Measurements from ENCODE around the gene HDDC3. TPM values are rescaled to one million over a fixed set of nuclear protein-coding genes. Genes with fewer than 3 reads are reported as not detected.

HDDC3 gene
- polyA plus RNA-seq, 1 of the 3 experiments (the other 2 are of a cell fraction), result 25.8 TPM

GRCh38 chr15:90952901-90953677 lies 20.7 kb upstream of the HDDC3 start (continued):
- TF ChIP-seq NFIC (IDR thresholded peaks at IDR 0.05; ENCODE audit: borderline replicate concordance), result no peak
- TF ChIP-seq MEF2A (IDR thresholded peaks at IDR 0.05; ENCODE audit: borderline replicate concordance, low read depth), result no peak

DNA sequence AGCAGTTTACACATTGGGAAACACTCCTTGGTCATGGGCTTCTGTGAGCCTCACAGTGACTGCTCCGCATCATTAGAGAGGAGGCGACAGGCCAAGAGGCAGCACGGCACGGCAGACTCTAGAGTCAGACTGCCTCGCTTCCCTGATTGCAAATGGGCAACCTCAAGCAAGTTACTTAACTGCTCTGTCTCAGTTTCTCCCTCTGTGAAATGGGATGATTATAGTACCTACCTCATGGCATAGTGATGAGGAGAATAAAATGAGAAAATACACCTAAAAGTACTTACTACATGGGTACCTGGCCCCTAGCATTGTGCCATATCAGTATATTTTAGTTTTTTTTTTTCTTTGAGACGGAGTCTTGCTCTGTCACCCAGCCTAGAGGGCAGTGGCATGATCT lies 18.3 kb upstream of the HDDC3 start:
- no peak overlapping the region for H3K9ac ChIP-seq
- peaks cover 5% of the 10 kb centered on the region for H3F3A ChIP-seq (replicated peaks; ENCODE audit: insufficient read depth)
- peaks cover 0 to 5% of the 10 kb centered on the region in 2 experiments; a peak in 1 of 4 replicates for H3K4me1 ChIP-seq (ENCODE audit: control insufficient read depth in 1 of 2, insufficient read depth in 2 of 2, low read depth in 1 of 2, low read length in 1 of 2)
- no peaks in the 10 kb centered on the region for H3K9me3 ChIP-seq
- TF ChIP-seq RAD21 (IDR thresholded peaks at IDR 0.05; ENCODE audit: low read length), result no peak
- no peak for TF ChIP-seq EZH2phosphoT487 (IDR thresholded peaks at IDR 0.05; ENCODE audit: borderline replicate concordance, low read depth)
- no peak for TF ChIP-seq YY1 (IDR thresholded peaks at IDR 0.05; ENCODE audit: low read depth)
- no peak for TF ChIP-seq GABPA (IDR thresholded peaks at IDR 0.05; ENCODE audit: low read depth)
- TF ChIP-seq POLR2AphosphoS5 (IDR thresholded peaks at IDR 0.05; ENCODE audit: low read depth, low read length), result no peak
- no peak for TF ChIP-seq JUND (IDR thresholded peaks at IDR 0.05)
- TF ChIP-seq GATA2 (CRISPR knock-in tag; IDR thresholded peaks at IDR 0.05), result no peak
- no peak for TF ChIP-seq USF2 (IDR thresholded peaks at IDR 0.05; ENCODE audit: borderline replicate concordance, low read depth, low read length)
- no peak for TF ChIP-seq MEF2A (IDR thresholded peaks at IDR 0.05; ENCODE audit: borderline replicate concordance, low read depth)
- TF ChIP-seq SIN3A (IDR thresholded peaks at IDR 0.05; ENCODE audit: borderline replicate concordance, low read depth, low read length), result no peak
- peaks cover 5% of the 10 kb centered on the region for H3K79me2 ChIP-seq (ENCODE audit: insufficient read depth)
- no peaks in the 10 kb centered on the region for H3K27me3 ChIP-seq (ENCODE audit: insufficient read depth)
- no peak overlapping the region for H2AFZ ChIP-seq (ENCODE audit: low read depth)
- 93% methylated on average over 6 of the region's 6 CpGs for WGBS (ENCODE audit: low lambda C conversion rate)
- H3K9me2 ChIP-seq, result no peaks in the 10 kb centered on the region
- no peak overlapping the region for H3K4me3 ChIP-seq (ENCODE audit: low read depth in 2 of 2, low read length in 1 of 2)
- H3K36me3 ChIP-seq (replicated peaks in 1 of 2; ENCODE audit: control insufficient read depth in 1 of 2, insufficient read depth in 2 of 2, low read length in 1 of 2), result peaks cover 10 to 60% of the 10 kb centered on the region in 2 experiments
- ChIA-PET CTCF (no interaction called here), POLR2A (no interaction called here)
- no peak overlapping the region for H3K27ac ChIP-seq (ENCODE audit: low read depth in 2 of 2, low read length in 1 of 2)
- no peak for DNase-seq
- H4K20me1 ChIP-seq (ENCODE audit: insufficient read depth), result no peaks in the 10 kb centered on the region
- no peak overlapping the region for H3K4me2 ChIP-seq

DNA sequence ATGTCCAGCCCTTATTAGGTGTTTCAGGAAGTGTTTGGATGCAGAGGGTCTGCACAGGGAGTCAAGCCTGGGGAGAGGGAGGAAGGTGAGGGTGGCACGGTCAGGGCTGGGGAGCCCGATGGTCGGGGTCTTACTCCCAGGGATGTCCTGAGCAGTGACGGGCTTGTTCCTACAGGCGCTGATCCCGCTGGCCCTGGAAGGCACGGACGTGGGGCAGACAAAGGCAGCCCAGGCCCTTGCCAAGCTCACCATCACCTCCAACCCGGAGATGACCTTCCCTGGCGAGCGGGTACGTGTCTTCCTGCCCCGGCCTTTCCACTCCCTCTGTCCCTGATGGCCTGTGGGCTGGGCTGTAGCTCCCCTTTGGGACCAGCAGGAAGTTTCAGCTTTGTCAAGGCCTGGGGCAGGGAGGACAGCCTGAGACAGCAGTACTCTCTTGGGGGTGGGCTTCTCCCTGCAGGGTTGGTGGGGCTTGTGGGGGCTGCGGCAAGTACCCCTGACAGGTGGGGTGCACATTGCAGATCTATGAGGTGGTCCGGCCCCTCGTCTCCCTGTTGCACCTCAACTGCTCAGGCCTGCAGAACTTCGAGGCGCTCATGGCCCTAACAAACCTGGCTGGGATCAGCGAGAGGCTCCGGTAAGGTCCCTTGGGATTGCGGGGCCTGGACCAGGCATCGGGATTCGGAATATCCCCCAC lies 17.8 kb upstream of the HDDC3 start:
- H3K4me1 ChIP-seq (ENCODE audit: control insufficient read depth in 1 of 2, insufficient read depth in 2 of 2, low read depth in 1 of 2, low read length in 1 of 2), result no peaks in the 10 kb centered on the region
- WGBS (ENCODE audit: low lambda C conversion rate), result 97% methylated on average over 14 of the region's 23 CpGs
- H3K79me2 ChIP-seq (ENCODE audit: insufficient read depth), result no peaks in the 10 kb centered on the region
- no peak overlapping the region for H3K27ac ChIP-seq (ENCODE audit: low read depth in 2 of 2, low read length in 1 of 2)
- H3K9ac ChIP-seq, result no peak overlapping the region
- H3K36me3 ChIP-seq (replicated peaks in 1 of 2; ENCODE audit: control insufficient read depth in 1 of 2, insufficient read depth in 2 of 2, low read length in 1 of 2), result peaks cover 14 to 62% of the 10 kb centered on the region in 2 experiments
- no peak overlapping the region for H2AFZ ChIP-seq (ENCODE audit: low read depth)
- ChIA-PET CTCF (interaction anchor here (0.9 to 11.4 kb wide), 2 partner anchors 18 to 105 kb away, joined by 3 to 108 read pairs; partner anchors contain the start of genes HDDC3 and UNC45A), POLR2A (no interaction called here)
- H3K9me2 ChIP-seq, result no peaks in the 10 kb centered on the region
- H3K27me3 ChIP-seq (ENCODE audit: insufficient read depth), result no peaks in the 10 kb centered on the region
- no peaks in the 10 kb centered on the region for H3K9me3 ChIP-seq
- no peak for DNase-seq
- no peak overlapping the region for H3K4me3 ChIP-seq (ENCODE audit: low read depth in 2 of 2, low read length in 1 of 2)
- peaks cover 3% of the 10 kb centered on the region for H3F3A ChIP-seq (replicated peaks; ENCODE audit: insufficient read depth)
- no peaks in the 10 kb centered on the region for H4K20me1 ChIP-seq (ENCODE audit: insufficient read depth)
- H3K4me2 ChIP-seq, result no peak overlapping the region
- TF ChIP-seq, protein P1, sequence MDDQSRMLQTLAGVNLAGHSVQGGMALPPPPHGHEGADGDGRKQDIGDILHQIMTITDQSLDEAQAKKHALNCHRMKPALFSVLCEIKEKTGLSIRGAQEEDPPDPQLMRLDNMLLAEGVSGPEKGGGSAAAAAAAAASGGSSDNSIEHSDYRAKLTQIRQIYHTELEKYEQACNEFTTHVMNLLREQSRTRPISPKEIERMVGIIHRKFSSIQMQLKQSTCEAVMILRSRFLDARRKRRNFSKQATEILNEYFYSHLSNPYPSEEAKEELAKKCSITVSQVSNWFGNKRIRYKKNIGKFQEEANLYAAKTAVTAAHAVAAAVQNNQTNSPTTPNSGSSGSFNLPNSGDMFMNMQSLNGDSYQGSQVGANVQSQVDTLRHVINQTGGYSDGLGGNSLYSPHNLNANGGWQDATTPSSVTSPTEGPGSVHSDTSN (IDR thresholded peaks at IDR 0.05), result no peak
- no peak for TF ChIP-seq USF1 (IDR thresholded peaks at IDR 0.05; ENCODE audit: borderline replicate concordance, low read depth)
- TF ChIP-seq ZBTB33 (IDR thresholded peaks at IDR 0.05; ENCODE audit: borderline replicate concordance, low read depth), result no peak
- TF ChIP-seq CHD2 (IDR thresholded peaks at IDR 0.05; ENCODE audit: low read length, partially characterized antibody), result no peak
- no peak for TF ChIP-seq GABPA (IDR thresholded peaks at IDR 0.05; ENCODE audit: low read depth)
- no peak for TF ChIP-seq SIN3A (IDR thresholded peaks at IDR 0.05; ENCODE audit: borderline replicate concordance, low read depth, low read length)
- no peak for TF ChIP-seq JUND (IDR thresholded peaks at IDR 0.05)

Measured in SK-N-SH (cell line).